Loucy (cell line): ENCODE results near the gene FOXP4.

Source experiments
- H2AFZ ChIP-seq: fragments of 200-600 bp; sonication (generic); 2 replicates; pipeline ENCODE4 v1.6.0; 2016; ENCODE audit warnings: antibody characterized with exemption, mild to moderate bottlenecking, low read length, moderate library complexity
- H3F3A ChIP-seq: fragments of 200-600 bp; 2 replicates; pipeline ENCODE4 v1.6.0; 2016; ENCODE audit warnings: antibody characterized with exemption, low read depth, mild to moderate bottlenecking
- H3K27me3 ChIP-seq: fragments of 200-600 bp; sonication (generic); 2 replicates; pipeline ENCODE4 v1.6.1; 2014; ENCODE audit warnings: low read length, mild to moderate bottlenecking; ENCODE audit not compliant: insufficient read depth, poor library complexity, severe bottlenecking
- H3K36me3 ChIP-seq: fragments of 200-600 bp; sonication (generic); 2 replicates; pipeline ENCODE4 v1.6.1; 2016; ENCODE audit warnings: low read length; ENCODE audit not compliant: insufficient read depth
- H3K4me1 ChIP-seq: fragments of 200-600 bp; sonication (generic); 2 replicates; pipeline ENCODE4 v1.5.1; 2014; ENCODE audit warnings: low read length, mild to moderate bottlenecking; ENCODE audit not compliant: insufficient read depth, poor library complexity, severe bottlenecking
- H3K4me2 ChIP-seq: fragments of 200-600 bp; sonication (generic); 2 replicates; pipeline ENCODE4 v1.6.0; 2014; ENCODE audit warnings: antibody characterized with exemption, low read length, low read depth, mild to moderate bottlenecking; ENCODE audit not compliant: poor library complexity, severe bottlenecking
- H3K4me3 ChIP-seq: fragments of 200-600 bp; sonication (generic); 2 replicates; pipeline ENCODE4 v1.5.1; 2014; ENCODE audit warnings: low read length, mild to moderate bottlenecking, mixed read lengths; ENCODE audit not compliant: poor library complexity, severe bottlenecking
- H3K79me2 ChIP-seq: fragments of 200-600 bp; sonication (generic); 2 replicates; pipeline ENCODE4 v1.6.1; 2014; ENCODE audit warnings: low read length; ENCODE audit not compliant: insufficient read depth
- H3K9ac ChIP-seq: fragments of 200-600 bp; sonication (generic); 2 replicates; pipeline ENCODE4 v1.6.0; 2014; ENCODE audit warnings: mild to moderate bottlenecking, low read depth, low read length, moderate library complexity; ENCODE audit not compliant: poor library complexity, severe bottlenecking
- H3K9me2 ChIP-seq: fragments of 200-600 bp; sonication (generic); replicated peaks from 2 replicates; pipeline ENCODE4 v1.6.1; 2016; ENCODE audit warnings: low read depth, low read length, mixed read lengths
- H3K9me3 ChIP-seq: fragments of 200-600 bp; sonication (generic); 2 replicates; pipeline ENCODE4 v1.6.1; 2014; ENCODE audit warnings: mild to moderate bottlenecking, antibody characterized with exemption, low read length, low read depth; ENCODE audit not compliant: insufficient read depth
- H4K20me1 ChIP-seq: fragments of 200-600 bp; sonication (generic); 2 replicates; pipeline ENCODE4 v1.6.0; 2014; ENCODE audit warnings: antibody characterized with exemption, low read length, mild to moderate bottlenecking; ENCODE audit not compliant: insufficient read depth, poor library complexity, severe bottlenecking
- CTCF ChIP-seq: fragments of 200-600 bp; sonication (generic); conservative IDR thresholded peaks from 2 replicates; pipeline ENCODE4 v1.5.1; 2014; ENCODE audit warnings: mild to moderate bottlenecking, antibody characterized with exemption, low read length
- EZH2phosphoT487 ChIP-seq: fragments of 200-600 bp; IDR thresholded peaks from 2 replicates; pipeline ENCODE4 v1.6.1; 2018; ENCODE audit warnings: antibody characterized with exemption, mild to moderate bottlenecking, moderate library complexity, borderline replicate concordance

Gene FOXP4

GRCh38 chr6:41565701-41566100 is 19.5 kb downstream of the FOXP4 start:
- peaks cover 22% of the 10 kb centered on the region for H3K4me1 ChIP-seq
- H3K79me2 ChIP-seq = peaks cover 34% of the 10 kb centered on the region
- no peak overlapping the region for H3K9ac ChIP-seq
- no peak for TF ChIP-seq CTCF
- TF ChIP-seq EZH2phosphoT487 = no peak
- H3K9me2 ChIP-seq = no peaks in the 10 kb centered on the region
- no peaks in the 10 kb centered on the region for H3K27me3 ChIP-seq
- no peaks in the 10 kb centered on the region for H3F3A ChIP-seq
- no peak overlapping the region for H2AFZ ChIP-seq
- H3K4me2 ChIP-seq = no peak overlapping the region
- no peaks in the 10 kb centered on the region for H3K9me3 ChIP-seq
- H3K4me3 ChIP-seq = no peak overlapping the region
- peaks cover 51% of the 10 kb centered on the region; the same call in 1 of the 2 replicates for H3K36me3 ChIP-seq
- H4K20me1 ChIP-seq = peaks cover 22% of the 10 kb centered on the region

- Histone ChIP-seq H3K9ac (no peak overlapping the region), H3K4me1 (peaks cover 12% of the 10 kb centered on the region), H3K27me3 (no peaks in the 10 kb centered on the region), H2AFZ (no peak overlapping the region), H3K36me3 (peaks cover 60% of the 10 kb centered on the region; the same call in 1 of the 2 replicates), H3K9me3 (no peaks in the 10 kb centered on the region), H3F3A (no peaks in the 10 kb centered on the region), H3K4me2 (no peak overlapping the region), H3K4me3 (no peak overlapping the region), H3K79me2 (peaks cover 26% of the 10 kb centered on the region), H3K9me2 (no peaks in the 10 kb centered on the region), H4K20me1 (peaks cover 13% of the 10 kb centered on the region)
- TF ChIP-seq EZH2phosphoT487 = no peak
- TF ChIP-seq CTCF = no peak
Observed at GRCh38 chr6:41566961-41567360, 20.8 kb downstream of the FOXP4 start.

GRCh38 chr6:41567684-41568083 is 21.5 kb downstream of the FOXP4 start:
- Histone ChIP-seq H2AFZ (no peak overlapping the region), H3K9ac (no peak overlapping the region), H3K4me2 (no peak overlapping the region), H3F3A (no peaks in the 10 kb centered on the region), H3K36me3 (peaks cover 60% of the 10 kb centered on the region; the same call in 1 of the 2 replicates), H3K9me2 (no peaks in the 10 kb centered on the region), H3K27me3 (no peaks in the 10 kb centered on the region), H3K4me1 (peaks cover 5% of the 10 kb centered on the region), H4K20me1 (peaks cover 5% of the 10 kb centered on the region), H3K4me3 (no peak overlapping the region), H3K79me2 (peaks cover 18% of the 10 kb centered on the region), H3K9me3 (no peaks in the 10 kb centered on the region)
- TF ChIP-seq EZH2phosphoT487 (no peak), CTCF (no peak)
